ENCODE measurements around the gene RAB20. TPM values are rescaled to one million over a fixed set of nuclear protein-coding genes. Genes with fewer than 3 reads are reported as not detected.

RAB20 gene
- total RNA-seq, 2 donors from 2014 or later, result 32.1 to 38.0 TPM

- H3K27me3 ChIP-seq, result no peaks in the 10 kb centered on the region
- H3K4me3 ChIP-seq, result no peak overlapping the region
- no peaks in the 10 kb centered on the region for H3K9me3 ChIP-seq
- no peaks in the 10 kb centered on the region for H3K36me3 ChIP-seq
- H3K9ac ChIP-seq (ENCODE audit: low read depth in 2 of 2, low read length in 2 of 2), result no peak overlapping the region
- H3K4me1 ChIP-seq, result peaks cover 10% of the 10 kb centered on the region
- intact Hi-C loops (cut with DNase I), result no loop called here
- TF ChIP-seq, protein P1, sequence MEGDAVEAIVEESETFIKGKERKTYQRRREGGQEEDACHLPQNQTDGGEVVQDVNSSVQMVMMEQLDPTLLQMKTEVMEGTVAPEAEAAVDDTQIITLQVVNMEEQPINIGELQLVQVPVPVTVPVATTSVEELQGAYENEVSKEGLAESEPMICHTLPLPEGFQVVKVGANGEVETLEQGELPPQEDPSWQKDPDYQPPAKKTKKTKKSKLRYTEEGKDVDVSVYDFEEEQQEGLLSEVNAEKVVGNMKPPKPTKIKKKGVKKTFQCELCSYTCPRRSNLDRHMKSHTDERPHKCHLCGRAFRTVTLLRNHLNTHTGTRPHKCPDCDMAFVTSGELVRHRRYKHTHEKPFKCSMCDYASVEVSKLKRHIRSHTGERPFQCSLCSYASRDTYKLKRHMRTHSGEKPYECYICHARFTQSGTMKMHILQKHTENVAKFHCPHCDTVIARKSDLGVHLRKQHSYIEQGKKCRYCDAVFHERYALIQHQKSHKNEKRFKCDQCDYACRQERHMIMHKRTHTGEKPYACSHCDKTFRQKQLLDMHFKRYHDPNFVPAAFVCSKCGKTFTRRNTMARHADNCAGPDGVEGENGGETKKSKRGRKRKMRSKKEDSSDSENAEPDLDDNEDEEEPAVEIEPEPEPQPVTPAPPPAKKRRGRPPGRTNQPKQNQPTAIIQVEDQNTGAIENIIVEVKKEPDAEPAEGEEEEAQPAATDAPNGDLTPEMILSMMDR (IDR thresholded peaks at IDR 0.05), result no peak
- no peak overlapping the region for H3K27ac ChIP-seq
- DNase-seq, result no peak
These were observed 8.8 kb downstream of the RAB20 start for GRCh38 chr13:110552767-110553166.

- DNase-seq, result no peak
- H3K4me3 ChIP-seq, result no peak overlapping the region
- H3K27ac ChIP-seq, result no peak overlapping the region
- intact Hi-C loops (cut with DNase I), result no loop called here
- H3K9me3 ChIP-seq, result no peaks in the 10 kb centered on the region
- TF ChIP-seq, protein P1 (IDR thresholded peaks at IDR 0.05), result no peak
- H3K27me3 ChIP-seq, result no peaks in the 10 kb centered on the region
- no peaks in the 10 kb centered on the region for H3K36me3 ChIP-seq
- peaks cover 7% of the 10 kb centered on the region for H3K4me1 ChIP-seq
- no peak overlapping the region for H3K9ac ChIP-seq (ENCODE audit: low read depth in 2 of 2, low read length in 2 of 2)
These were observed 10.2 kb downstream of the RAB20 start for GRCh38 chr13:110551284-110551683.

- DNase-seq, result no peak
- no peak overlapping the region for H3K27ac ChIP-seq
- H3K4me3 ChIP-seq, result no peak overlapping the region
- no peaks in the 10 kb centered on the region for H3K36me3 ChIP-seq
- intact Hi-C loops (cut with DNase I), result no loop called here
- H3K4me1 ChIP-seq, result peaks cover 3% of the 10 kb centered on the region
- TF ChIP-seq, protein P1 (IDR thresholded peaks at IDR 0.05), result no peak
- H3K9me3 ChIP-seq, result no peaks in the 10 kb centered on the region
- no peaks in the 10 kb centered on the region for H3K27me3 ChIP-seq
- H3K9ac ChIP-seq (ENCODE audit: low read depth in 2 of 2, low read length in 2 of 2), result no peak overlapping the region
These were observed 11.7 kb downstream of the RAB20 start for GRCh38 chr13:110549795-110550160.

- Histone ChIP-seq H3K4me1 (peaks cover 3% of the 10 kb centered on the region), H3K4me3 (no peak overlapping the region), H3K9me3 (no peaks in the 10 kb centered on the region), H3K27me3 (no peaks in the 10 kb centered on the region), H3K36me3 (no peaks in the 10 kb centered on the region), H3K9ac (ENCODE audit: low read depth in 2 of 2, low read length in 2 of 2) (no peak overlapping the region), H3K27ac (no peak overlapping the region)
- TF ChIP-seq, protein P1 (IDR thresholded peaks at IDR 0.05), result no peak
- no peak for DNase-seq
- intact Hi-C loops (cut with DNase I), result no loop called here
These were observed 12.4 kb downstream of the RAB20 start for GRCh38 chr13:110548891-110549794.

- intact Hi-C loops (cut with DNase I), result no loop called here
- Histone ChIP-seq H3K4me1 (peaks cover 7% of the 10 kb centered on the region), H3K27me3 (no peaks in the 10 kb centered on the region), H3K36me3 (no peaks in the 10 kb centered on the region), H3K9ac (ENCODE audit: low read depth in 2 of 2, low read length in 2 of 2) (peak overlapping the region in 1 of 2 donors; percentile 4), H3K4me3 (no peak overlapping the region), H3K27ac (peak overlapping the region; percentile 48), H3K9me3 (no peaks in the 10 kb centered on the region)
- TF ChIP-seq, protein P1 (IDR thresholded peaks at IDR 0.05), result no peak
- peak; percentile 91 for DNase-seq
These were observed 14.6 kb downstream of the RAB20 start for GRCh38 chr13:110546926-110547325.

Measured in colonic mucosa (tissue), 4 donors.